ENCODE results near the gene EIF1AD. TPM values are rescaled to one million over a fixed set of nuclear protein-coding genes. Genes with fewer than 3 reads are reported as not detected.

The EIF1AD gene
- total and polyA plus RNA-seq, 2 of the 8 experiments (the other 6 are each of a cell fraction or from before 2014, with no cell fraction given) = 32.6 to 39.9 TPM

GRCh38 chr11:65981972-65982823, 19.8 kb downstream of the EIF1AD start:
- FAIRE-seq = no peak

More at GRCh38 chr11:65981972-65982823, 19.8 kb downstream of the EIF1AD start:
- no peak overlapping the region; a peak in 2 of 7 replicates for H3K9ac ChIP-seq (replicated peaks in 1 of 4; ENCODE audit: extremely low read depth in 1 of 4, low read depth in 3 of 4, low read length in 3 of 4)
- DNase-seq (ENCODE audit: low read depth in 1 of 2, low spot score in 2 of 2) = no peak
- H4K91ac ChIP-seq (replicated peaks; ENCODE audit: insufficient read length, low read length) = no peak overlapping the region
- no peak overlapping the region for H3K27ac ChIP-seq (ENCODE audit: low read depth, low read length)
- H2BK12ac ChIP-seq (ENCODE audit: low read depth, low read length) = no peak overlapping the region
- peaks cover 0 to 2% of the 10 kb centered on the region in 2 experiments for H4K20me1 ChIP-seq (replicated peaks in 1 of 2; ENCODE audit: control insufficient read depth in 1 of 2, insufficient read depth in 2 of 2, low read length in 2 of 2)
- no peak overlapping the region for H4K5ac ChIP-seq (ENCODE audit: insufficient read length, low read depth, low read length)
- H2AK5ac ChIP-seq (ENCODE audit: low read depth, low read length) = no peak overlapping the region
- H2BK5ac ChIP-seq (ENCODE audit: low read depth, low read length) = no peak overlapping the region
- no peaks in the 10 kb centered on the region for H3K27me3 ChIP-seq (replicated peaks in 1 of 4; ENCODE audit: control insufficient read depth in 3 of 4, extremely low read depth in 1 of 4, insufficient read depth in 3 of 4, low read length in 3 of 4)
- H2AFZ ChIP-seq (ENCODE audit: low read length) = no peak overlapping the region
- POLR2A ChIA-PET (ENCODE audit: partially characterized antibody) = interaction anchor here (0.5 to 1.8 kb wide), 7 partner anchors 9 to 283 kb away, joined by 3 to 5 read pairs (median 3); no protein-coding TSS in a partner anchor
- no peaks in the 10 kb centered on the region for H3K23me2 ChIP-seq (ENCODE audit: low read depth, low read length)
- WGBS, 2 experiments (ENCODE audit: extremely low coverage in 1 of 2, insufficient coverage in 1 of 2, insufficient read length in 1 of 2, insufficient replicate concordance in 2 of 2, low coverage in 1 of 2, low lambda C conversion rate in 2 of 2, missing lambda C conversion rate in 1 of 2) = 86% methylated on average over 12 of the region's 16 CpGs; no CpG with 5 or more reads in 1 of the 2 experiments
- no peak overlapping the region for H2BK15ac ChIP-seq (ENCODE audit: low read length)
- H3K4me2 ChIP-seq (ENCODE audit: insufficient read depth in 1 of 2, low read depth in 2 of 2, low read length in 2 of 2) = no peak overlapping the region
- peaks cover 2 to 18% (median 14%) of the 10 kb centered on the region in 4 experiments; a peak in 7 of 8 replicates for H3K36me3 ChIP-seq (ENCODE audit: control insufficient read depth in 2 of 4, insufficient read depth in 4 of 4, low read length in 3 of 4)
- H3K4ac ChIP-seq (replicated peaks; ENCODE audit: insufficient read length, low read depth, low read length) = no peak overlapping the region
- H4K8ac ChIP-seq (ENCODE audit: extremely low read depth, insufficient read depth, low read length) = peak overlapping the region; percentile 29; the same call in 1 of the 2 replicates
- H2BK20ac ChIP-seq (ENCODE audit: low read length) = no peak overlapping the region
- H3K56ac ChIP-seq (replicated peaks; ENCODE audit: insufficient read length, low read depth, low read length) = no peak overlapping the region
- no peaks in the 10 kb centered on the region for H3K9me3 ChIP-seq (ENCODE audit: insufficient read depth in 2 of 2, low read depth in 1 of 2, low read length in 1 of 2)
- no peak overlapping the region for H3K4me3 ChIP-seq (ENCODE audit: extremely low read depth in 1 of 4, insufficient read depth in 2 of 4, low read depth in 3 of 4, low read length in 4 of 4)
- H3K18ac ChIP-seq (ENCODE audit: extremely low read depth, low read length) = no peak overlapping the region
- H2BK120ac ChIP-seq (replicated peaks; ENCODE audit: low read depth, low read length) = no peak overlapping the region
- H3K4me1 ChIP-seq (replicated peaks in 1 of 4; ENCODE audit: control insufficient read depth in 3 of 4, insufficient read depth in 4 of 4, low read length in 3 of 4) = no peaks in the 10 kb centered on the region
- H3K23ac ChIP-seq (ENCODE audit: insufficient read length) = no peak overlapping the region
- CTCF ChIA-PET (ENCODE audit: partially characterized antibody) = interaction anchor here (1.4 to 18.4 kb wide), 3 partner anchors 20 to 101 kb away, joined by 3 to 281 read pairs (median 3); partner anchors contain the start of genes CCDC85B, FIBP and SART1
- H3K79me1 ChIP-seq (ENCODE audit: low read depth, low read length) = no peaks in the 10 kb centered on the region
- no peaks in the 10 kb centered on the region for H3K79me2 ChIP-seq (ENCODE audit: control insufficient read depth in 1 of 2, insufficient read depth in 2 of 2, low read length in 2 of 2)
- no peak overlapping the region for H3K14ac ChIP-seq (ENCODE audit: insufficient read length)
- TF ChIP-seq ASH2L (IDR thresholded peaks at IDR 0.05; ENCODE audit: low read length) = no peak
- 0 out of 4 replicates have a peak, but pooled peaks of 1 of the 2 experiments have one; percentile 1 for TF ChIP-seq RAD21 (IDR thresholded peaks at IDR 0.05 in 1 of 2, conservative IDR thresholded peaks at IDR 0.05 in 1 of 2; ENCODE audit: low read depth in 2 of 2, low read length in 2 of 2)
- no peak for TF ChIP-seq ATF3 (IDR thresholded peaks at IDR 0.05; ENCODE audit: insufficient read depth, low read depth, low read length)

Data from H1 (cell line).